A549 treated with AZD9567 at 1 μM for 4 hours (cell line): ENCODE data around the gene BRAT1. TPM values are rescaled to one million over a fixed set of nuclear protein-coding genes. Genes with fewer than 3 reads are reported as not detected.

Experiments
- total RNA-seq: library from RNA; stranded (reverse); fragments of 200-300 nt; extraction: Qiagen RNA extraction; gene quantifications from 5 replicates; pipeline ENCODE4 v1.2.3, GENCODE V29; 2022; ENCODE audit not compliant: insufficient read depth

BRAT1 gene
- 30.2 to 38.8 TPM (median 36.9 TPM) in 5 replicates for total RNA-seq

GRCh38 chr7:2555121-2556052 lies at the start of gene BRAT1:
Gene BRAT1, minus strand, starts transcription at chr7:2555524. Its CDS starts 1,093 bp downstream, at chr7:2554431.

GRCh38 chr7:2558629-2559282 lies 3.4 kb upstream of the BRAT1 start, which contains the start of gene IQCE:
Gene IQCE, plus strand, starts transcription at chr7:2558979. Its CDS starts 203 bp downstream, at chr7:2559182.

GRCh38 chr7:2519119-2519930 lies 36.0 kb downstream of the BRAT1 start, which contains the start of gene LFNG:
Gene LFNG, plus strand, starts transcription at chr7:2519774. Its CDS starts 88 bp downstream, at chr7:2519862.

Other genes with a start within 250 kb of the BRAT1 start
- 58.5 to 109 TPM (median 91.3 TPM) in 5 replicates for gene SNX8, start 241.1 kb downstream of the BRAT1 start, total RNA-seq
- 224 to 263 TPM (median 229 TPM) in 5 replicates for gene EIF3B, start 200.7 kb downstream of the BRAT1 start, total RNA-seq
- 11.0 to 16.1 TPM (median 14.2 TPM) in 5 replicates for gene CHST12, start 151.9 kb downstream of the BRAT1 start, total RNA-seq
- not detected in 5 replicates for gene GRIFIN, start 79.1 kb downstream of the BRAT1 start, total RNA-seq
- 6.3 to 17.6 TPM (median 16.3 TPM) in 5 replicates for gene LFNG, start 35.8 kb downstream of the BRAT1 start, total RNA-seq
- gene IQCE, start 3.5 kb upstream of the BRAT1 start, total RNA-seq, result 8.0 to 12.9 TPM (median 12.4 TPM) in 5 replicates
- 33.9 to 53.7 TPM (median 51.3 TPM) in 5 replicates for gene TTYH3, start 76.5 kb upstream of the BRAT1 start, total RNA-seq
- 0.02 to 0.06 TPM (median 0.04 TPM) in 4 of 5 replicates, not detected in the other for gene AMZ1, start 132.7 kb upstream of the BRAT1 start, total RNA-seq